HepG2 (cell line): ENCODE measurements around the gene ANAPC16. TPM values are rescaled to one million over a fixed set of nuclear protein-coding genes. Genes with fewer than 3 reads are reported as not detected.

ENCODE experiments used
- AKAP8 ChIP-seq: sonication (generic); formaldehyde crosslinking; IDR thresholded peaks from 2 replicates; pipeline ENCODE4 v1.5.1; 2020; ENCODE audit warnings: mild to moderate bottlenecking, missing genetic modification reagents
- DDIT3 ChIP-seq: sonication (generic); formaldehyde crosslinking; IDR thresholded peaks from 2 replicates; pipeline ENCODE4 v1.4.0; 2020; ENCODE audit warnings: mild to moderate bottlenecking, missing genetic modification reagents
- HCFC1 ChIP-seq: fragments of 150-350 bp; IDR thresholded peaks from 2 replicates; pipeline ENCODE4 v1.6.1; 2014; ENCODE audit warnings: low read depth, low read length
- HDAC1 ChIP-seq: sonication (generic); formaldehyde crosslinking; IDR thresholded peaks from 2 replicates; pipeline ENCODE4 v1.5.1; 2020; ENCODE audit warnings: mild to moderate bottlenecking, missing genetic modification reagents
- HDAC6 ChIP-seq: fragments of 200-600 bp; sonication (generic); IDR thresholded peaks from 2 replicates; pipeline ENCODE4 v1.7.0; 2017; ENCODE audit warnings: mild to moderate bottlenecking, antibody characterized with exemption, low read length, low read depth
- NAIF1 ChIP-seq: sonication (generic); formaldehyde crosslinking; IDR thresholded peaks from 2 replicates; pipeline ENCODE4 v1.5.0; 2020; ENCODE audit warnings: mild to moderate bottlenecking, missing genetic modification reagents, borderline replicate concordance
- NFAT5 ChIP-seq: sonication (generic); formaldehyde crosslinking; IDR thresholded peaks from 2 replicates; pipeline ENCODE4 v1.4.0; 2020; ENCODE audit warnings: missing genetic modification reagents
- PPARG ChIP-seq: conservative IDR thresholded peaks from 2 replicates; pipeline ENCODE4 v1.6.1; 2016; ENCODE audit warnings: missing biosample characterization, missing genetic modification reagents
- PRDM15 ChIP-seq: sonication (generic); formaldehyde crosslinking; IDR thresholded peaks from 2 replicates; pipeline ENCODE4 v1.4.0; 2020; ENCODE audit warnings: missing genetic modification reagents
- REL ChIP-seq: sonication (generic); formaldehyde crosslinking; conservative IDR thresholded peaks from 2 replicates; pipeline ENCODE4 v1.8.0; 2022; ENCODE audit warnings: mild to moderate bottlenecking, missing genetic modification reagents, moderate library complexity
- SRSF4 ChIP-seq: fragments of 200-400 bp; formaldehyde crosslinking; IDR thresholded peaks from one replicate; pipeline ENCODE4 v1.6.1; 2018; ENCODE audit warnings: mild to moderate bottlenecking, low read depth, low read length, moderate library complexity; ENCODE audit not compliant: poor library complexity, severe bottlenecking
- STAT5B ChIP-seq: sonication (generic); formaldehyde crosslinking; IDR thresholded peaks from 2 replicates; pipeline ENCODE4 v1.4.0; 2020; ENCODE audit warnings: missing genetic modification reagents
- ZBTB1 ChIP-seq: sonication (generic); formaldehyde crosslinking; IDR thresholded peaks from 2 replicates; pipeline ENCODE4 v1.4.0; 2020; ENCODE audit warnings: missing genetic modification reagents, borderline replicate concordance
- ZBTB7B ChIP-seq: sonication (generic); formaldehyde crosslinking; IDR thresholded peaks from 2 replicates; pipeline ENCODE4 v1.4.0; 2020; ENCODE audit warnings: missing genetic modification reagents
- ZFYVE20 ChIP-seq: sonication (generic); formaldehyde crosslinking; IDR thresholded peaks from 2 replicates; pipeline ENCODE4 v1.8.0; 2023; ENCODE audit warnings: low read depth, mild to moderate bottlenecking, moderate library complexity, missing genetic modification reagents, borderline replicate concordance
- ZKSCAN8 ChIP-seq: IDR thresholded peaks from 2 replicates; pipeline ENCODE4 v1.6.1; 2016; ENCODE audit warnings: borderline replicate concordance, missing genetic modification reagents, missing compliant biosample characterization
- ZNF720 ChIP-seq: sonication (generic); formaldehyde crosslinking; IDR thresholded peaks from 2 replicates; pipeline ENCODE4 v1.4.0; 2020; ENCODE audit warnings: missing genetic modification reagents
- ZUFSP ChIP-seq: sonication (generic); formaldehyde crosslinking; IDR thresholded peaks from 2 replicates; pipeline ENCODE4 v1.9.0; 2021; ENCODE audit warnings: missing genetic modification reagents, mild to moderate bottlenecking, borderline replicate concordance
- polyA plus RNA-seq, 8 experiments: library from polyadenylated mRNA; depleted of rRNA in 3 of 8; stranded (reverse) in 7 of 8; unstranded in 1 of 8; fragments of >200 nt; fragmentation: Illumina TruSeq in 4 of 8; extraction: Trizol in 4 of 8; gene quantifications; 2 replicates each; pipeline versions ENCODE4 v1.2.1 to v1.2.3, GENCODE V29; 2011 to 2016; ENCODE audit warnings: low read depth in 4 of 8, missing spikeins in 1 of 8, mixed read lengths in 1 of 8; ENCODE audit not compliant: insufficient read depth in 1 of 8
- total RNA-seq, 5 experiments: library from RNA; depleted of rRNA; stranded (reverse); fragments of >200 nt; fragmentation: Illumina TruSeq; extraction: Trizol; gene quantifications; 2 replicates each; pipeline ENCODE4 v1.2.3, GENCODE V29; 2016; ENCODE audit warnings: low read depth in 1 of 5

ANAPC16 gene
- total and polyA plus RNA-seq, 2 of the 13 experiments (the other 11 are each of a cell fraction or from before 2014, with no cell fraction given): 74.8 to 89.4 TPM

GRCh38 chr10:72274730-72275350 lies 59.0 kb downstream of the ANAPC16 start (continued):
- no peak for TF ChIP-seq HCFC1
- no peak for TF ChIP-seq NFAT5 (CRISPR knock-in tag)
- no peak; the same call in 1 of the 2 replicates for TF ChIP-seq ZKSCAN8 (CRISPR knock-in tag)
- TF ChIP-seq HDAC1 (CRISPR knock-in tag): peak; percentile 38; the same call in 1 of the 2 replicates
- no peak for TF ChIP-seq REL (CRISPR knock-in tag)
- TF ChIP-seq ZBTB7B (CRISPR knock-in tag): no peak
- no peak for TF ChIP-seq ZFYVE20 (CRISPR knock-in tag)
- TF ChIP-seq HDAC6: no peak
- no peak for TF ChIP-seq ZUFSP (CRISPR knock-in tag)
- TF ChIP-seq PPARG: no peak
- peak; percentile 71 for TF ChIP-seq SRSF4
- no peak for TF ChIP-seq STAT5B (CRISPR knock-in tag)
- TF ChIP-seq NAIF1 (CRISPR knock-in tag): 0 out of 2 replicates have a peak, but pooled peaks have one; percentile 31
- TF ChIP-seq ZNF720 (CRISPR knock-in tag): no peak
- TF ChIP-seq ZBTB1 (CRISPR knock-in tag): no peak
- no peak for TF ChIP-seq PRDM15
- no peak for TF ChIP-seq DDIT3 (CRISPR knock-in tag)
- TF ChIP-seq AKAP8 (CRISPR knock-in tag): peak; percentile 37; the same call in 1 of the 2 replicates
